ENCODE measurements around the gene PITRM1.

Gene PITRM1

DNA sequence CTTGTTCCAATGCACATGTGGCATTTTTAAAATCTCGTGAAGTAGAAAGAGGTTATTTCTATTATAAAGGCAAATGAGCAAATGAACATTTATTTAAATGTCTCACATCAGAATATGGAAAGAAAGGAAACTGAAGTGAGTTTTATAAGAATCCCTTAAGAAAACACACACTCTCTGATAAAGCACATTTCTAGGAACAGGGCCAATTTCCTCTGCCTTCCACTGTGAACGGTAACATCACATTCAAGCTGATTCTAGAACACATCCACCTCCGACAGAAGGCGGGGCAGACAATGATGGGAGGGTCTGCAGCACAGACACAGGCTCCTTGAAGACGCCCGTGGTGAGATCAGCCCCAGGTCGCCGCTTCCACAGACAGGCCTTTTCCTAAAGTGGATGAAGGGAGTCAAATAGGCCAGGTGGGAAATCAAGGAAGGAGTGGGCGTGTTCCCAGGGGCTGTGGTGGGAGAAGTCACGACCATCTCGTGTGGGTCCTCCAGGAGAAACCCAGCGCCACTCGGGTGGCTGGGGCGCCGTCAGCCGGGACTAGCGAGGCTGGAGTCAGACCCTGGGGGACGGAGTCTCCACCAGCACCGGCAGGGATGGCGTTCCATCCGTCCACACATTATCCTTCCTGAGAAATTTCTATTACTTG is 31.1 kb downstream of the PITRM1 start:
- Mint-ChIP-seq H3K4me3 (no peak overlapping the region), H3K9me3 (no peaks in the 10 kb centered on the region), H3K4me1 (no peaks in the 10 kb centered on the region), H3K36me3 (peaks cover 15% of the 10 kb centered on the region), H3K27me3 (no peaks in the 10 kb centered on the region), H3K27ac (no peak overlapping the region)

DNA sequence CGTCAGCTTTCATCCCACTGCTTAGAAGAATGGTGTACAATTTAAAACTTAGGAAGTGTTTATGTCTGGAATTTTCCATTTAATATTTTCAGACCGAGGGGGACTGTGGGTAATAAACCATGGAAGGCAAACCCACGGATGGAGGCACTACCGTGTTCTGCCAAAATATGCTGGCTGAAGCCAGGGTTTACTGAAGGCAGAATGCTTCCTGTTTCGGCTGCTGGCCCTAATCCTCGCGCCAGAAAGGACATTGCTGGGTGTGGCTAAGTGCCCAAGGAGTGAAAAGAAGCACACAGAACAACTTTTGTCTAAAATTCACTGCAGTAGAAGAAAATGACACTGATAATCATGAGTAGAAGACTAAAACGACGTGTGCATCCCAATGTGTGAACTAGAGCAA is 32.3 kb downstream of the PITRM1 start:
- no peaks in the 10 kb centered on the region for H3K27me3 Mint-ChIP-seq
- no peak overlapping the region for H3K4me3 Mint-ChIP-seq
- H3K4me1 Mint-ChIP-seq, result no peaks in the 10 kb centered on the region
- H3K27ac Mint-ChIP-seq, result peak overlapping the region; percentile 55
- peaks cover 11% of the 10 kb centered on the region for H3K36me3 Mint-ChIP-seq
- no peaks in the 10 kb centered on the region for H3K9me3 Mint-ChIP-seq

DNA sequence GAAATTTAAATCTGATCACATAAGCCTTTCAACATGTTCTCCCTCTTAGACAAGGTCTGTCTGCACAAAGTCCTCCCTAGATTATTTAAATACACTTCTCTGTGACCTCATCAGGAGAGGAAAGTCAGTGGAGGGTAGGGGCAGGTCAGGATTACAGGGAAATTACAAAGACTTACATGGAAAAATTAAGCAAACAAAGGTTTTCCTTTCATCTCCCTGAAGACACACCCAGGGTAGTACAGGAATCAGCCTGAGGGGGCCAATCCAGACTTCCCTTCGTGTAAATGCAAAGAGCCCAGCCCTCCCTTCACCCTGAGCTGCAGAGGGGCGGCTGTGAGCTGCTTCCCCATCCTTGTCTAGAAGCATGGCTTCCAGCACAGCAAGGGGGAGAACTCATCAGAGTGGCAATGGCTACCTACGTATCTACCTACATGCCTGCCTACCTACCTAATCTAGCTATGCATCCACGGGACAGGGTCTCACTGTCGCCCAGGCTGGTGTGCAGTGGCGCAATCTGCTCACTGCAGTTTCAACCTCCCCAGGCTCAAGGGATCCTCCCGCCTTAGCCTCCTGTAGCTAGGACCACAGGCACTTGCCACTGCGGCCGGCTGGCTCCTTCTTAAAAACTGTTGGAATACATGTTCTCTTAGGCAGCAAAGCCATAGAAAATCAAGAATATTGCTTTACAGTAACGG is 33.2 kb downstream of the PITRM1 start:
- H3K9me3 Mint-ChIP-seq, result no peaks in the 10 kb centered on the region
- no peaks in the 10 kb centered on the region for H3K4me1 Mint-ChIP-seq
- H3K36me3 Mint-ChIP-seq, result peaks cover 12% of the 10 kb centered on the region

DNA sequence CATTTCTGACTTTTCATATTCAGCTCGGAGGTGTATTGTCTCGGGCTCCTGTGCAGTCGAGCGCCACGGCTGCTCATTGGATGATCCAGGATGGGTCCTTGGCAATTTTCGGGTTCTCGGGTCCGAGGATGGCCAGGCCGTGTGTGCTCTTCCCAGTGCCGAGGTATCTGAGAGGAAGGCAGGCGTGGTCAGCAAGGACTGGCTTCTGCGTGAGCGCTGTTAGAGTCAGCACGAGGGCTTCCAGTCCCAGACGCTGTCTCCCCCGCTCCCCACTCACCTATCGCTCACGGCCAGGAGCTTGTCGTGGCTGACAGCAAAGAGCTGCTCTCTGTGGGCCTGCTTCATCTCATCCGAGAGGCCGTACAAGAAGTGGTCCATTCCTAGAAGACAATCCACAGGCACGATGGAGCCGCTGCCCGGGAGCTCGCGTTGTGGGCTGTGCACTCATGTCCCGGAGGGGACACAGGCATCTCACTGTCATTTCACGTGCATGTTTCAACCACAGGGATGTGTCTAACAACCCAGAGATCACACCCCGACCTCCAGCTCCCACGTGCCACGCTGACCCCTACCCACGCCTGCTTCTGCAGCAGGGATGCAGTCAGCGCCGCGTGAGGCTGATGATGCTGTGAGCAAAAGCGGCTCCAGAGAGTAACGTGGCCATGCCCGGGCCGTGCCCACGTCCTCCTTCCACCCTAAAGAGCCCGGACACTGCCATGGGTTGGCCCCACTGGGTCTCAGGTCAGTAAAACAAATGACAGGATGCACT is 34.4 kb downstream of the PITRM1 start:
- Mint-ChIP-seq H3K4me1 (no peaks in the 10 kb centered on the region), H3K27me3 (no peaks in the 10 kb centered on the region), H3K27ac (peak overlapping the region; percentile 17), H3K9me3 (no peaks in the 10 kb centered on the region), H3K4me3 (no peak overlapping the region), H3K36me3 (peaks cover 9% of the 10 kb centered on the region)

More for the DNA sequence above, 33.2 kb downstream of the PITRM1 start:
- no peak overlapping the region for H3K27ac Mint-ChIP-seq
- no peaks in the 10 kb centered on the region for H3K27me3 Mint-ChIP-seq
- H3K4me3 Mint-ChIP-seq, result no peak overlapping the region

DNA sequence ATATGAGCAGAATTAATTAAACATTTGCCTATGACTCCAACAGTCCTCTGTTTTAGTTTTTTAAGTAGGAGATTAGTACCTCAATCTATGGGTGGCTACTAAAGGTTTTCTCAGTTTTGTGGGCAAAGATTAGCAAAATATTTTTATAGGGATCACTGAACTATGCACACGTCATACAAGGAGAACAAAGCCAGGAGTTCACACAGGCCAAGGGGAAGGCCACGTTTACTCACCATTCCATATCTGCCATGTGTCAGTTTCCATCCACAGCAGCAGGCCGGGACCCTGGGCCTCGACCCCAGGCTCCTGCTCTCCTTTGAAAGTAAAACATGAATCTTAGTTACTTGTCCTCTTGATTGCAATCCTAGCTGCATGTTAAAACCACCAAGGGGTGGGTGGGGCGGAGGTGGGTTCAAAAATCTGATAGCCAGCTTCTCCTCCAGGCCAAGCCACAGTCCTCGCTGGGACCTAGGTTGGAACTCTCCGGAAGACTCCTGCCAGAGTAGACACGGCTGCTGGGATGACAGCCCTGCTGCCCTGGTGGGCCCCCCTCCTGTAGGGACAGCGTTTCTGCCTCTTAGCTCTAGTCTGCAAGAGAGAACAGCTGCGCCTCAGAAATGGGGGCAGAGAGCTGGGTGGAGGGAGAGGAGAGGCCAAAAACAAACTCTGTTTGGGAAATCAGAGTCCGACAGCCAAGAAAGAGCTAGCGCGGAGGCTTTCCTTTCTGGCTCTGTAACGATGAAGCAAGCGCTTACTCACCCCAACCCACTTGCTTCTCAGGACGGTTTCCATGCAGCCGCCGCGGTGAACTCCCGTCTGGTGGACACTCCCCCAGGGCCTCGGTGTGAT is 35.6 kb downstream of the PITRM1 start:
- Mint-ChIP-seq H3K27me3 (no peaks in the 10 kb centered on the region), H3K27ac (no peak overlapping the region), H3K36me3 (peaks cover 7% of the 10 kb centered on the region)

DNA sequence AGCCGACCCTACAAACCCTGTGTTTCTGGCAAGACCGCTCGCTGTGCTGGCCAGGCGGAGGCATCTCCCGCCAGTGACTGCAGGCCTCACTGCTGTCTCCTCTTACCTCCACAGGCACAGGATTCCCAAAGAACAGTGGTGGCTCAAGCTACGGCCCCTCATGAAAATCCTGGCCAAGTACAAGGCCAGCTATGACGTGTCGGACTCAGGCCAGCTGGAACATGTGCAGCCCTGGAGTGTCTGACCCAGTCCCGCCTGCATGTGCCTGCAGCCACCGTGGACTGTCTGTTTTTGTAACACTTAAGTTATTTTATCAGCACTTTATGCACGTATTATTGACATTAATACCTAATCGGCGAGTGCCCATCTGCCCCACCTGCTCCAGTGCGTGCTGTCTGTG is 36.2 kb downstream of the PITRM1 start:
- H3K4me3 Mint-ChIP-seq, result no peak overlapping the region
- peaks cover 7% of the 10 kb centered on the region for H3K36me3 Mint-ChIP-seq
- no peaks in the 10 kb centered on the region for H3K27me3 Mint-ChIP-seq
- no peak overlapping the region for H3K27ac Mint-ChIP-seq
- no peaks in the 10 kb centered on the region for H3K9me3 Mint-ChIP-seq
- no peaks in the 10 kb centered on the region for H3K4me1 Mint-ChIP-seq

More for the DNA sequence above, 35.6 kb downstream of the PITRM1 start:
- Mint-ChIP-seq H3K9me3 (no peaks in the 10 kb centered on the region), H3K4me1 (no peaks in the 10 kb centered on the region), H3K4me3 (no peak overlapping the region)

DNA sequence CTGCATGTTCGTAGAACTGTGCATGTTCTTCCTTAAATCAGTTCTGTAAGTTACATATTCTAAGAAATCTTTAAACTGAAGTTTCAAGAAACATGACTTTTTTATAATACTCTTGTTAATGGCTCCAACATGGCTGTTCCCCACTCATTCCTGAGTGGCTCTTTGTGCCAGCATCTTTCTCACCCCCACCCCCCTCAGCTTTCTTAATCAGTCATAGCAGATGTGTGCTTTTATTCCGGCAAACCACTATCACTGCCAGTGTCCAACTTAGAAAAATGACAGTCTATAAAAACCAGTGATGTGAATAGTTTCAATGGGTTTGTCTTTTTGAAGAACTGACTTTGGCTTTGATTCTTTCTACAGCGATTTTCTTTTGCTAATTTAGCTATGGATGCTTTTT is 37.6 kb downstream of the PITRM1 start:
- peaks cover 7% of the 10 kb centered on the region for H3K36me3 Mint-ChIP-seq
- no peak overlapping the region for H3K4me3 Mint-ChIP-seq
- no peak overlapping the region for H3K27ac Mint-ChIP-seq
- no peaks in the 10 kb centered on the region for H3K9me3 Mint-ChIP-seq
- no peaks in the 10 kb centered on the region for H3K27me3 Mint-ChIP-seq
- no peaks in the 10 kb centered on the region for H3K4me1 Mint-ChIP-seq

DNA sequence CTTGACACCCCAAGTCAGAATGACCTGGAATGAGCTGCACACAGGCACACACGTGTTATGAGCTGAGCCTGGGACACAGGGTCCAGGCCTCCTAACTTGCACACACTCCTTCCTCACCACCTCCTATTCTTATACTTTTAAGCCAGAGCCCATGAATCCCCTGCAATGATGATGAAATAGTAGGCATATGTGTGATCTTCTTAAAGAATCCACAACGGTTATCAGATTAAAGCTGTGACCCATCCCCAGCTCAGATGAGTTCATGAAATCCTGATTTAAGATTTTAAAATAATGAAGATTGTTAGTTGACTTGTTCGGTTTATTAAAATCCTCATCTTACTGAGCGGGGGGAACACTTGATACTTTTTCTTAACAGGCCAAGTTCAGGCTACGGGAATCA is 38.6 kb downstream of the PITRM1 start:
- H3K9me3 Mint-ChIP-seq, result no peaks in the 10 kb centered on the region
- no peaks in the 10 kb centered on the region for H3K27me3 Mint-ChIP-seq
- no peak overlapping the region for H3K27ac Mint-ChIP-seq
- no peaks in the 10 kb centered on the region for H3K4me1 Mint-ChIP-seq
- peaks cover 7% of the 10 kb centered on the region for H3K36me3 Mint-ChIP-seq
- no peak overlapping the region for H3K4me3 Mint-ChIP-seq

DNA sequence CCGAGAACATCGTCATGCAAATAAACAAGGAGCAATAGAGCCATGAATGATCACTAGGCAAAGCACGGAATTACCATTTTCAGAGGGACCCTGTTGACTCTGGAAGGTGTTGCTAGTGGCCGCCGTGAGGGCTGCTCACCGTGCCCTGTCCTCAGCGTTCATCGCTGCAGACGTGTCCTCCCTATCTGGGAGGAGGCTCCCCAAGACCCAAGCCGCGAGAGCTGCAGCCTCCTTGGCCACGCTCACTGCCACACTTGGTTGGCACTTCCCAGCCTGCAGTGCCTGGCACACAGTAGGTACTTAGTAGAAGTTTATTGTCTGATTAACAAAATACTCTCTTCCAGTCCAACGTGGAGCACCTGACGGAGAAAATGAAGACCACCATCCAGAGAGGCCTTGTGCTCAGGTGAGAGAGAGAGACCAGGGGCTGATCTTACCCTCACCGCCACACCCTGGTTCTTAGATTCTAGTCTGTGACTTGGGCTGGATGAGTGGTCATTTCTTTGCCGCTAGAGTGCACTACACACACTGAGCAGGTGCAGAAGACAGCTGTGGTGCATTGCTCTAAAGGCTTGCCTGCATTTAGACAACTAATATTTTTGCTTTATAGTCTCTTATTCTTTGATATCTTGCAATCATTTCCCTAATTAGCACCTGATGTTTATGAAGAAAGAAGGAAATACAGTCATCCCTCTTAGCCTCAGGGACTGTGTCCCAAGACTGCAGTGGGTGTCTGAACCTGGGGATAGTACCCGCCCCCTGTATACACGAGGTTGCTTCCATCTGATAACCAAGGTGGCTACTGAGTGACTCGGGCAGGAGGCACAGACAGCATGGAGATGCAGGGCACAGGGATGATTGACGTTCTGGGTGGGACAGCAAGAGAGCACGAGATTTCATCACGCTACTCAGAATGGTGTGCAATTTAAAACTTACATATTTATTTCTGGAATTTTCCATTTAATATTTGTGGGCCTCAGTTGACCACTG is 40.3 kb downstream of the PITRM1 start:
- Mint-ChIP-seq H3K4me1 (no peaks in the 10 kb centered on the region), H3K4me3 (no peak overlapping the region), H3K27ac (no peak overlapping the region), H3K9me3 (no peaks in the 10 kb centered on the region), H3K36me3 (peaks cover 13% of the 10 kb centered on the region), H3K27me3 (no peaks in the 10 kb centered on the region)

DNA sequence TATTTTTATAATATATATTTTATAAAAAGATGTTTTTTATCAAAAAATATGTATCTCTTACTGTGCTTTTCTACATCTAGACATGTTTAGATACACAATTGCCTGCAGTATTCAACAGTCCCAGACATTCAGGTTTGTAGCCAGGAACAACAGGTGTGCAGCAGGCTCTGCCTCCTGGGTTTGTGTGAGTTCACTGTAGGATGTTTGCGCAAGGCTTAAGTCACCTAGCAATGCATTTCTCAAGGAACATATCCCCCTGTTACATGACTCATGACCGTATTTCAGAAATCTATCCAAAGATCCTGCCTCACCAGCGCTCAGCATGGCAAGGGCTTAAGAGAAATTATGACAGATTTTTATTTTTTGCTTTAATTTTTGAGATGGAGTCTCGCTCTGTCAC is 41.5 kb downstream of the PITRM1 start:
- Mint-ChIP-seq H3K36me3 (peaks cover 13% of the 10 kb centered on the region), H3K4me3 (no peak overlapping the region), H3K4me1 (no peaks in the 10 kb centered on the region), H3K9me3 (no peaks in the 10 kb centered on the region), H3K27me3 (no peaks in the 10 kb centered on the region), H3K27ac (no peak overlapping the region)

DNA sequence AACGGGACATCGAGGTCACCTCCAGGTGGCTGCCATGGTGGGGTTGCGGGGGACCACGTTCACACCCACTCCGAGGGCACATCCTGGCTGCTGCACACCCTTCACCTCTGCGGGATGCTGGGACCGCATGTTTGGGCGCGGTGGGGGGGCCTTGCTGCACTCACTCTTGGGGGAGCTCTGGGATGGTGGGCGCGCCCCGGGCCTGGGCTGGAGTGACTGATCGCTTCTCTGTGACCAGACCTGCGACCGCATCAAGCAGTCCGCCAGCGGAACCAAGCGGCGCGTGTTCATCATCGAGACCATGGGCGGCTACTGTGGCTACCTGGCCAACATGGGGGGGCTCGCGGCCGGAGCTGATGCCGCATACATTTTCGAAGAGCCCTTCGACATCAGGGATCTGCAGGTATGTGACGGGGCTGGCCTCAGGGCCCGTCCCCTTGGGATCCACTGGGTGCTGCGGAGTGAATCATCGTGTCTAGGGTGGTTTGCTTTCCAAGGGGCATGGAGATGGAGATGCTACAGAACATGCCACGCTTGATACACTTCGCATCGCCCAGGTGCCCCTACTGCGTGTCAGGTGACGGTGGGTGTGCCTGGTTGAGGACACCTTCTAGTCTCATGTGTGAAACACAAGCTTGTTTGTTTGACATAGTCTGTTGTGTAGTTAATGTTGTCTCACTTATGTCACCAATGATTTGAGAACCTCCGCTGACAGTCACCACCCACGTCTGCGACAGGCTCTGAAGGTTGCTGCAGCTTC is 42.8 kb downstream of the PITRM1 start:
- Mint-ChIP-seq H3K9me3 (no peaks in the 10 kb centered on the region), H3K4me3 (no peak overlapping the region), H3K27ac (no peak overlapping the region), H3K4me1 (no peaks in the 10 kb centered on the region), H3K27me3 (no peaks in the 10 kb centered on the region), H3K36me3 (peaks cover 18% of the 10 kb centered on the region)

DNA sequence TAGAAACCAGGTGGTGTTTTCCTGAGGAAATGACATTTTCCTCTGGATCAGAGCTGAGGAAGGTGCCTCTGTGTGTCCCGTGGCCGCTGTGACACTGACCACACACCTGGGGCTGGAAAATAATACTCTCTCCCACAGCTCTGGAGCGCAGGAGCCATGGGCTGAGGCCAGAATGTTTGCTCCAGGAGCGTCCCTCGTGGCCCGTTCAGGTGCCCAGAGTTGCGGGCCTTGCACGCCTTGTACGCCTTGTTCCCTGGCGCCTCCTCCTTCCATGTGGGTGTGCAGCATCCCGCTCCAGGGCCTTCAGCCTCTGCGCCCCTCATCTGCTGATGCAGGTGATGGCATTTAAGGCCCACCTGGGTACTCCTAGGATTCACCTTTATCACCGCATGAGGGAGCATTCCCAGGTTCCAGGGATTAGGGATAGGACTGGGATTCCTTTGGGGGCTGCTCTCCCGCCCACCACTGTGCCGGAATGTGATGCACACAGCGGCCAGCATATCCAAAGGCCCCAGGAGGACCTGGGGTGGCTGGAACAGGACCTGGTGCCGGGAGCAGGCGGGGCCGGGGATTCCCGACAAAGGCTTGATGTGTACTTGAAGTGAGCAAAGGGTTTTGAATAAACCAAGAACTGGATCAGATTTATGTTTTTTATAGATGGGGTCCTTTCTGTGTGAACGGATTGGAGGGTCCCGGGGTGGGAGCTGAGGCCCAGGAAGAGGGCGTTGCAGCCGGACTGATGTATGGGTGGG is 44.0 kb downstream of the PITRM1 start:
- no peak overlapping the region for H3K27ac Mint-ChIP-seq
- H3K27me3 Mint-ChIP-seq, result no peaks in the 10 kb centered on the region
- H3K4me1 Mint-ChIP-seq, result no peaks in the 10 kb centered on the region
- H3K36me3 Mint-ChIP-seq, result peaks cover 16% of the 10 kb centered on the region
- no peak overlapping the region for H3K4me3 Mint-ChIP-seq
- no peaks in the 10 kb centered on the region for H3K9me3 Mint-ChIP-seq

DNA sequence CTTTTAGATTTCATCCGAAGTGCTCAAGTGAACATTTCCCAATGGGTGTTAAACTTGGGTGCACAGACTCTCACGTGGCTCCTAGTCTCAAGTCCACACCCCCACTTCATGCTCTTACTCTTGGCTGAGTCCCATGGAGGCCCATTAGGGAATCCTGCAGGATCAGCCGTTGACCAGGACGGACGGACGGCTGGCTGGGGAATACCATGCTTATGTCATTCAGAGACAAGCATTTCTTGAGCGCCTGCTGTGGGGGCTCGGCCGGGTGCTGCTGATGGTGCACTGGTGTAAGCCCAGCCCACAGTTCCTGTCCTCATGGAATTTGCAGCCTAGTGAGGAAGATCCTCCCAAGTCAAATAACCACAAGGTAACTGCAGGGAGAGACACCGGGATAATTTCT is 44.7 kb downstream of the PITRM1 start:
- Mint-ChIP-seq H3K27ac (no peak overlapping the region), H3K4me3 (no peak overlapping the region), H3K9me3 (no peaks in the 10 kb centered on the region), H3K4me1 (no peaks in the 10 kb centered on the region), H3K36me3 (peaks cover 17% of the 10 kb centered on the region), H3K27me3 (no peaks in the 10 kb centered on the region)

All from activated naive CD4-positive, alpha-beta T cell treated with anti-CD3 and anti-CD28 coated beads, Interleukin-2, amount 50 U/mL, for 24 hours (primary cell).